Dermis blood vessel endothelial cell (primary cell): ENCODE measurements around the gene CDKL5. TPM values are rescaled to one million over a fixed set of nuclear protein-coding genes. Genes with fewer than 3 reads are reported as not detected.
A peak's percentile ranks its signal among the peaks of the same experiment; 100 is the strongest.

Source experiments
- DNase-seq: peaks from one replicate; pipeline ENCODE4 v3.0.0; 2010
- total RNA-seq: library from RNA; depleted of rRNA; stranded (reverse); fragments of >200 nt; gene quantifications from 2 replicates; pipeline ENCODE4 v1.2.3, GENCODE V29; 2014

The CDKL5 gene
- total RNA-seq, 1 donor from 2014 or later = 6.0 TPM

- DNase-seq = no peak
These were observed 225.3 kb downstream of the CDKL5 start for GRCh38 chrX:18650662-18651061.

DNA sequence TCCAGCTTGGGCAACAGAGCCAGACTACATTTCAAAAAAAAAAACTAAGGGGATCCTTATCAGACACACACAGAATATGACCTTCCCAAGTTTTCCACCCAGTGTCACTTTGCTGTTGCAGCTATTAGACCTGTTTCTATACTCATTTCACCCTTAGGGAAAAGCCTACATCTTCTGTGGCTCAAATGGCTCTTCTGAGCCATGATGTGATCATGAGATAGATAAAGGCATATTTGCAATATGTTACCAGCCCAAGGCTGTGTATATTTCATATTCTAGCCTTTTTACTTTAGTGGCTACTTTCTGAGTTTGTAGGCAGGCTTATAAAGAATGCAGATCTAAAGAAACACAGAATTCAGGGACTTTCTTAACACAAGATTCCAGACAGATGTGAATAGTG lies 227.2 kb downstream of the CDKL5 start:
- DNase-seq = no peak

DNA sequence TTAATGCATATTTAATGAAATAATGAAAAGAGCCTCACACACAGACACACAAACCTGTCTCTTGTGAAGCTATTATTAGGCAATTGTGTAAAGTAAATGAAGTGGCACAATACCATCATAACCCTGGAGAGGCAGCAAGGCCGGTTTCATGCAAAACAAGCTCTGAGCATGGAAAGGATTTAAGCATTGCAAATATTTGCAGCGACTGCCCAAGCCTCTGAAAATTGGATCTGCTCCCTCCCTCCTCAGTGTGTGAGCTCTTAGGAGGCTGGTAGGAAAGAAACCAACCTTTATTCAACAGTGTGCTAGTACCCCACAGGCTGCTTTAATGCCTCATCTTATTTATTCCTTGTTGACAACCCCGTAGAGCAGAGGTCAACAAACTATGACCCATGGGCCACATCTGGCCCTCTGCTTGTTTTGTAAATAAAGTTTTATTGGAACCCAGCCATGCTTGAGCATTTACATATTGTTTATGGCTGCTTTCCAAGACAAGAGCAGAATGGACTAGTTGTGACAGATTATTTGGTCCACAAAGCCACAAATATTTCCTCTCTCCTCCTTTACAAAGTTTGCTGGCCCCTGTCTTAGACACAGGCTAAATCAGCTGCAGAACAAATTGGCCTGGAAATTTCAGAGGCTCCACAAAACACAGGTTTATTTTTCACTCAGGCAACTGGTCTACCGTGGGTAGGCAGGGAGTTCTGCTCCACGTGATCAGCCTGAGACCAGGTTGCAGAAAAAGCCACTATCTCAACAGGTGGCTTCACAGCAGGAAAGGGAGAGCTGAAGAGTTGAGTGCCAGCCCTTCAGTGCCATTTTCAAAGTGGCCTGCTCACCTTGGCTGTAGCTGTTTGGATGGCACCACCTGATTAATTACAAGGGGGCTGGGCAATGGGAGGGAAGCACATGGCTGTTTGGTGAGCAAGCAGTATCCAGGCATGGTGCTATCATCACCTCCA lies 229.7 kb downstream of the CDKL5 start:
- DNase-seq = no peak

DNA sequence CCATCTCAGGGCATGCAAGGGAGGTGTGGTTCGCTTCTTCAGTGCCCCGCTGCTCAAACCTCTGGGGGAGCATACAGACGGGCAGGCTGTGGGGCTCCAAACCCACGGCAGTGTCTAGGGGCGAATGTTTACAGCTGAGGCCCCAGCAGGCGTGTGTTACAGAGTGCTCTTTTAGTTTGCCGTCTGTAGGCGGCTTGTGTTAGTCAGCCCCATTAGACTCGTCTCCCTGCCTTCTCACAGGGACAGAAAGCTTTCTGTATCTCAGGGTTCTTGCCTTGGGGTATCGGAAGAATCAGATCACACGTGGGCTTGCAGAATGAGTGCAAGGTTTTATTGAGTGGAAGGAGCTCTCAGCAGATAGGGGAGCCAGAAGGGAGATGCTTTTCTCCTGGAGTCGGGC lies 235.9 kb downstream of the CDKL5 start:
- DNase-seq = no peak

- no peak for DNase-seq
These were observed 239.5 kb downstream of the CDKL5 start for GRCh38 chrX:18664947-18665346.

DNA sequence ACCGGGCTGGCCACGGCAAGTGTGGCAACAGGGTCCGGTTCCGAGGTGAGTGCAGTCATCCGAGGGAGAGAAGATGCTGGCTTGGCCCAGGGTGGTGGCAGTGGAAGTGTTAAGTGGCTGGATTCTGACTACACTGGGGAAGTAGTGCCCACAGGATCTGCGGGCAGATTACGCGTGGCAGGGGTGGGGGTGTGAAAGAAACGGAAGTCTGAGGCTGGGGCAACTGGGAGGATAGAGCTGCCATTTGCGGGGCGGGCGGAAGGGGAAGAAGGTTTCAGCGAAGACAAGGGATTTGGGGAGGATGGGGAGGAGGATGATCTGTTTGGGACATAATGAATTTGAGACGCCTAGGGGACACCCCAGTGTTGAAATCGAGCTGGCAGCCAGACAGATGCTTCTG lies 241.2 kb downstream of the CDKL5 start:
- DNase-seq = no peak

GRCh38 chrX:18668071-18668835 lies 242.8 kb downstream of the CDKL5 start:
- no peak for DNase-seq

- no peak for DNase-seq
These were observed 246.6 kb downstream of the CDKL5 start, which contains the start of gene RS1 for GRCh38 chrX:18672008-18672407. Gene RS1 (minus strand): TSS chrX:18672108. CDS start chrX:18672068, 40 bp downstream.

DNA sequence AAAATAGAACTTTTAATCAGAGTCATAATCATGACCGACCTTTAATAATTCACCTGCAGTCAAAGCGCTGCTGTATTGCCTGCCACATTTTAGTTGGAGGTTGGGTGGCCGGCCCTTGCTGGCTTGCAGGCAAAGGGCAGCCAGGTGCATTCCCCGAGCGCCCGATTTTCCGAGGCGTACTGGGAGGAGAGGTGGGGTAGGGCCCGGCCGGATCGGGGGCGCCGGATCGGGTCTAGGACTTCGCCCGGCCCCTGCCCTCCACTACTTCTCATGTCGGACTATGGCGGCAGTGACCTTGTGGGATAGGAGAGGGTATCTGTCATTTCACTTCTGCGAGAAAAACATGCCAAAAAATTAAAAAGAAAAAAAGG lies 249.0 kb downstream of the CDKL5 start:
- no peak for DNase-seq

DNA sequence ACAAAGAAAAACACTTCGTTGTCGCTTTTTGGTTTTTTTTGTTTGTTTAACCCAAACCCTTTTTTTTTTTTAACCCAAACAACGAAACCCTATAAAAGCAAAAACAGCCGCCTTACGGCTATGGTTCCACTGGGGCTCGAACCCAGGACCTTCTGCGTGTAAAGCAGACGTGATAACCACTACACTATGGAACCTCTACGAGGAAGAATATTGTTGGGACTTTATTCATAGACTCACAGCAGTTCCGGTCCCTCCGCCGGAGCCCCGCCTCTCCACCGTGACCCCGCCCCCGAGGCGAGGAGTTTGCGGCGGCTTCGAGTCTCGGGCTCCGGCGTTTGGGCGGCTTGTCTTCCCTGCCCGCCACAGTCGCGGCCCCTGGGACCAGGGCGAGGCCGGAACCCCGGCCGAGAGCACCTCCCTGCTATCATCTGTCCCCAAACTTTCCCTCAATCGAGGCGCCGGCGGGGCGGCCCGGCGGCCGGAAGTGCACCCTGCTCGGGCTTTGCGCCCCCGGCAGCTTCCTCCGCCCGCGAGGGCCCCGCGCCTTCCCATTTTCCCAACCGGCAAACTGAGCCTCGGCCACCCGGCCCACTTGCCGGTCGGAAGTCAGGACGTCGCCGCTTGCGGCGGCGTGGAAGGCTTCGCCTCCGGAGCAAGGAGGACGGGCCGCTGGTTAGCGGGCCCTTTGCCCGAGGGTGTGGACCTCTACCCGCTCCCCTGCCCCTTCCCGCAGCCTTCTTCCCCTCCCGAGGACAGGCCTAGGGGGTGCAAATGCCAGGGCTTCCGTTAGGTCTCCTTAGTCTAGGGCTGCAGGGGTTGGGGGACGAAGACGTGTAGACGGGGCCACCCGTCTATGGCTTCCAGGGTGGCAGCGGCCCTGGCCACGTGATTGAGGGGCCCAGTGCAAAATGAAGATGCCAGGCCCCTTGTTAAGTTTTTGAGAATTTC lies 249.7 kb downstream of the CDKL5 start:
- peak; percentile 74 for DNase-seq

- DNase-seq = no peak
These were observed 250.6 kb downstream of the CDKL5 start for GRCh38 chrX:18676050-18676449.

GRCh38 chrX:18676470-18676869 lies 251.1 kb downstream of the CDKL5 start:
- DNase-seq = peak; percentile 31

DNA sequence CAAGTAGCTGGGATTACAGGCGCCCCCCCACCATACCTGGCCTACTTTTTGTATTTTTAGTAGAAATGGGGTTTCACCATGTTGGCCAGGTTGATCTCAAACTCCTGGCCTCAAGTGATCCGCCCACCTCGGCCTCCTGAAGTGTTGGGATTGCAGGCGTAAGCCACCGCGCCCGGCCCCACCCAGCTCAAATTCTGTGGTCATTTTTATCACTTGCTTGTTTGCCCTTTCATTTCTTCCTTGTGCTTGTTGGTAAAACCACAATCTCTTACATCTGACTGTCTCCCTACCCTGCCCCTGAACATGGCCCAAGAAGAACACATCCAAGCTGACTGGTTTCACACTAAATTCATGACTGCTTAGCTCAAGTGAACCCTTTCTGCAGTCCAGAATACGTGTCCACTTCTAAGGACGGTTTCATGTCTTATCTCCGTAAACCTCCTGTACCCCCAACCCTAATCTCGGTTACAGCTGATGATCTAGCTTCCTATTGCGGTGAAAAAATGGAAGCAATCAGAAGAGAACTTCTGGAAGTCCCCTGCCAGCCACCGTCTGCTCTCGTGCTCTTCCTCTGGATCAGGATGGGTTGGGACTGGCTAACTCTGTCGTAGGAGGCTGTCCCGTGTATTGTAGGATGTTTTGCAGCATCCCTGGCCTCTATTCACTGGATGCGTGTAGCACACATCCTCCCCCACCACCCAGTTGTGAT lies 251.9 kb downstream of the CDKL5 start:
- no peak for DNase-seq

GRCh38 chrX:18681996-18682395 lies 256.6 kb downstream of the CDKL5 start:
- no peak for DNase-seq

DNA sequence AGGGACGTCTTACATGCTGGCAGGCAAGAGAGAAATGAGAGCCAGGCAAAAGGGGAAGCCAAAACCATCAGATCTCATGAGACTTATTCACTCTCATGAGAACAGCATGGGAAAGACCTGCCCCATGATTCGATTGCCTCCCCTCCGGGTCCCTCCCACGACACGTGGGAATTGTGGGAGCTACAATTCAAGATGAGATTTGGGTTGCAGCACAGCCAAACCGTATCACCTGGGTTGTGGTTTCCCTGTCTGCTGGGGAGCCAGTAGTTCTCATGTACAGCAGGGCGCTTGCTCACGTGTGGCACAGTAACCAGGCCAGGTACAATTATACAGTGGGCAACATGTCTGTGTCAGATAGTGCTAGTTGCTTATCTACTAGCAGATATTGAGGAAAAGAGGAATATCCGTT lies 257.6 kb downstream of the CDKL5 start:
- DNase-seq = no peak

DNA sequence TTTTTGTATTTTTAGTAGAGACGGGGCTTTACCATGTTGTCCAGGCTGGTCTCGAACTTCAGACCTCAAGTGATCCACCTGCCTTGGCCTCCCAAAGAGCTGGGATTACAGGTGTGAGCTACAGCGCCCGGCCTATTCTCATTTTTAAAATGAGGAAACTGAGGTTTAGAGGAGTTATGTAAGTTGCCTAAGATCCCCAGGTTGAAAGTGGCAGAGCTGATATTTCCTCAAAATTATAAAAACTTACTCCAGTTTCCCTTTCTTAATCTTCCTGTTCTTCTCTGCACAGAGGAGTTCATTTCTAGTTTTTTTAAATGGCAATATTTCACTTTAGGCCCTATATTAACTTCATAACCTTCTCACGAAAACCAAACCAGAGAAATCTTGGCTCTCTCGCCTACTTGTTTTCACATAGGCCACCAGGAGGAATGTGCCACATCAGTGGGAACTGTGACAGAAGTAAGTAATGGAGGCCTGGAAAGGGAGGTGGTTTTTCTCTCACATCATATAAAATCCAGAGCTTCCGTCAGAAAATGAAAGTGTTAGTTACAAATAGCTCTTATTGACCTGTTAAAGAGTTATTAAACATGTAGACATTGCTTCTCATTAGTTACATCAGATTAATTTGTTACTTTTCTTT lies 262.6 kb downstream of the CDKL5 start:
- no peak for DNase-seq

DNA sequence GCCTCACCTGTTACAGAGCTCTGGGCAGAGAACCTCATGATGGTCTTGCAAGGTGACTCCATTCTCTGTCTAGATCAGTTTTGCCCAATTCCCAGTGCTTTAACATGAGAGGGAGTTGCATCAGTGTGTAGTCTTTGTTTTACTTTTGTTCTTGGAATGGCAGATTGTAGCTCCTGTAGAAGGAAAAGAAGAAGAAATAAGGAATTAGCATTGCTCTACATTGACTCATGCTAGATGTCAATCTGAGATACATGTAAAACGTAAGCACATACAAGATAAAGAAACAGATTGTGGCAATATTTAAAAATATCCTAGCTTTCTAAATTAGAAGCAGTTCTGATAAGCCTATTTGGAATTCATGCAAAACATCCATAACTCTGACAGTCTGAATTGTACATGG lies 266.0 kb downstream of the CDKL5 start:
- DNase-seq = no peak

- no peak for DNase-seq
These were observed 267.1 kb downstream of the CDKL5 start for GRCh38 chrX:18692541-18692940.

GRCh38 chrX:18696653-18697052 lies 271.2 kb downstream of the CDKL5 start:
- DNase-seq = no peak

DNA sequence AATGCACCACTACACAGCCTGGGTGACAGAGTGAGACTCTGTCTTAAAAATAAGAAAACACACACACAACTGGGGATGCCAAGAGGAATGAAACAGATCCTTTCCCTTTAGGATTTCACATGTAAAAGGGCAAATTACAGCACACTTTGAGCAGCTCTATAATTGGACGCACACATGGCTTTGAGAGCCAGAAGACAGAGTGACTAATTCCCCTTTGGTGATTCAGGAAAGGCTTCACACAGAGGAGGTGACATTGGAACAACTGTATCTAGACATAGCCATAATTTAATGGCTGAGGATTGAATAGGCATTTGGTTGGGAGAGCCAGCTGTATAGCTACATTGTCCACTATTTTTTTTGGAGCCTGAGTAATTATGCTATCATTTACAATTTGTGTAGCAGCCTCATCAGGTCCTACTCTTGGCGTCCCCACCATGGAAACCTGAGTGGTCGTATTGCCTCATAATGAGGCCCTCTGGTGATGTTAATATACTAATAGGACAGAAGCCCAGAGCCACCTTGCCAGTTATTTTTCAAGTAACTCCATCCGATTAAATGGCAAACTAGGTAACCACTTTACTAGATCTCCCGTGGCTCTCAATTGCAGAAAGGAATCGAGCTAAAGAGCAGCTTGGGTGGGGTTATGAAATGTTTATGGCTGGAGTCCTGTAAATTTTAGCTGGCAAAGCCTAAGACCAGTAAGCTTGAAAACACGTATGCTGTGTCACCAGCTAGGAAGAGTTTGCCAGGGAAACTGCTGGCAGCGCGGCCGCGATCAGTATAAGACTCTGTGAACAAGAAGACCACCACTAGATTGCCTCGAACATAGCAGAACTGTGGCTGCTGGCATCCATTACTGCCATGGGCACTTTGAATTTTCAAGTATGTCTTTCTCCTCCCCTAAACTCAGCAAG lies 273.6 kb downstream of the CDKL5 start:
- DNase-seq = no peak
